Small intestine (tissue), 7 donors: ENCODE results near the gene GBGT1. TPM values are rescaled to one million over a fixed set of nuclear protein-coding genes. Genes with fewer than 3 reads are reported as not detected.

Source experiments
- DNase-seq, 2 donors: peaks; one replicate each; pipeline versions ENCODE4 v3.0.0 to v3.0.0-alpha.2; 2013
- FAIRE-seq: peaks from 2 replicates; lab custom pipeline; 2012; peaks lifted over from hg19 to GRCh38; lab: Jason Lieb, UNC
- H3K27ac ChIP-seq, 3 donors: one replicate each; pipeline ENCODE4 v1.5.1; 2013; ENCODE audit warnings: low read length in 2 of 3, mild to moderate bottlenecking in 2 of 3, control low read depth in 1 of 3, inconsistent platforms in 1 of 3, low read depth in 1 of 3, moderate library complexity in 1 of 3
- H3K27me3 ChIP-seq, 3 donors: one replicate each; pipeline ENCODE4 v1.6.1; 2013; ENCODE audit warnings: low read length in 3 of 3, inconsistent platforms in 1 of 3; ENCODE audit not compliant: control insufficient read depth in 3 of 3, insufficient read depth in 3 of 3
- H3K36me3 ChIP-seq, 3 donors: one replicate each; pipeline ENCODE4 v1.6.1; 2013; ENCODE audit warnings: low read length in 3 of 3, inconsistent platforms in 1 of 3, low read depth in 1 of 3, mild to moderate bottlenecking in 1 of 3, moderate library complexity in 1 of 3; ENCODE audit not compliant: control insufficient read depth in 3 of 3, insufficient read depth in 2 of 3
- H3K4me1 ChIP-seq, 3 donors: one replicate each; pipeline ENCODE4 v1.6.1; 2013; ENCODE audit warnings: low read length in 2 of 3, inconsistent platforms in 1 of 3, low read depth in 1 of 3, mild to moderate bottlenecking in 1 of 3, moderate library complexity in 1 of 3; ENCODE audit not compliant: control insufficient read depth in 3 of 3, insufficient read depth in 2 of 3
- H3K4me3 ChIP-seq, 3 donors: one replicate each; pipeline ENCODE4 v1.5.1; 2013; ENCODE audit warnings: low read length in 3 of 3, control low read depth in 1 of 3, inconsistent platforms in 1 of 3, low read depth in 1 of 3, mild to moderate bottlenecking in 1 of 3, moderate library complexity in 1 of 3
- H3K9me3 ChIP-seq, 2 donors: one replicate each; pipeline ENCODE4 v1.6.1; 2013; ENCODE audit warnings: low read depth in 1 of 2, low read length in 1 of 2; ENCODE audit not compliant: control insufficient read depth in 2 of 2, insufficient read depth in 1 of 2
- WGBS, 3 donors: extraction: QIAGEN DNeasy Blood & Tissue Kit; methylation state at CpG; one replicate each; pipeline ENCODE4 v1.1.7; 2013; 5-methylcytosine and 5-hydroxymethylcytosine counted together
- polyA plus RNA-seq, 4 donors: library from polyadenylated mRNA; stranded (reverse) in 3 of 4; unstranded in 1 of 4; fragments of 200-250 nt in 3 of 4; fragments of 120-200 nt in 1 of 4; gene quantifications; one replicate each; pipeline versions ENCODE4 v1.2.1 to v1.2.3, GENCODE V29; 2013
- donor health status: healthy with polysubstance abuse.
- donor health status: control.
- donor health status: control.
- donor health status: Bipolar disorder and iron deficiency.
- donor health status: healthy.

GBGT1 gene
- polyA plus RNA-seq, 4 donors: 0.45 to 15.4 (median 6.9) TPM

- Histone ChIP-seq H3K27me3 (no peaks in the 10 kb centered on the region), H3K36me3 (peaks cover 35 to 98% (median 53%) of the 10 kb centered on the region in 3 donors), H3K9me3 (no peaks in the 10 kb centered on the region), H3K4me3 (no peak overlapping the region), H3K27ac (no peak overlapping the region), H3K4me1 (peaks cover 0 to 4% (median 0%) of the 10 kb centered on the region in 3 donors)
- DNase-seq (no peak), FAIRE-seq (no peak)
- 84 to 90% (median 86%) methylated on average over 15 of the region's 15 CpGs for WGBS, 3 donors
Observed at GRCh38 chr9:133104718-133105460, 58.8 kb downstream of the GBGT1 start.

DNA sequence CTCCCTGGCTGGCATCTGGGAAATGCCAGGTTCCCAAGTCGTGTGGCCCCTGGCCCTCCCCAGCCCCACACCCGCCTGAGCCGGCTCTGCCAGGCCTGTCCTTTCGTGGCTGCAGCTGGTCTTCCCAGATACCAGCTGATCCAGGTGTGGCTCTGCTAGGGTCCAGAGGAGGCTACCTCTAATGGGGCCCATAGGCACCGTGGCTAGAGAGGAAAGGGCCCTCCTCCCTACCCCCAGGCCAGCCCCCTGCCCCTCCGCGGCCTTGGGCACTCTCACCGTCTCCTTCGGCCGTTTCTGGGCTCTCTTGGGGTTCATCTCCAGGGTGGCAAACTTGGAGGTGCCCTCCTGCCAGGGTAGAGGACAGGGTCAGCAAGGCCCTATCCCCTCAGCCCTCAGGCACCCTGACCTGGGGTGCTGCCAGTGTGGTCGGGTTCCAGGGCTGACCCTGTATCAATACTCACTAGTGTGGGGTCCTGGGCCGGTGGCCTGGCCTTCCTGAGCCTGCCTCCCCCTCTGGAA, 59.7 kb downstream of the GBGT1 start:
- H3K9me3 ChIP-seq: no peaks in the 10 kb centered on the region
- 67 to 84% (median 80%) methylated on average over 11 to 12 of the region's 12 CpGs for WGBS, 3 donors
- no peak overlapping the region for H3K4me3 ChIP-seq
- DNase-seq (no peak), FAIRE-seq (no peak)
- peaks cover 38 to 97% (median 59%) of the 10 kb centered on the region in 3 donors for H3K36me3 ChIP-seq
- H3K27ac ChIP-seq: peak overlapping the region in 1 of 3 donors; percentile 42
- peaks cover 0 to 4% (median 0%) of the 10 kb centered on the region in 3 donors for H3K4me1 ChIP-seq
- H3K27me3 ChIP-seq: no peaks in the 10 kb centered on the region

DNA sequence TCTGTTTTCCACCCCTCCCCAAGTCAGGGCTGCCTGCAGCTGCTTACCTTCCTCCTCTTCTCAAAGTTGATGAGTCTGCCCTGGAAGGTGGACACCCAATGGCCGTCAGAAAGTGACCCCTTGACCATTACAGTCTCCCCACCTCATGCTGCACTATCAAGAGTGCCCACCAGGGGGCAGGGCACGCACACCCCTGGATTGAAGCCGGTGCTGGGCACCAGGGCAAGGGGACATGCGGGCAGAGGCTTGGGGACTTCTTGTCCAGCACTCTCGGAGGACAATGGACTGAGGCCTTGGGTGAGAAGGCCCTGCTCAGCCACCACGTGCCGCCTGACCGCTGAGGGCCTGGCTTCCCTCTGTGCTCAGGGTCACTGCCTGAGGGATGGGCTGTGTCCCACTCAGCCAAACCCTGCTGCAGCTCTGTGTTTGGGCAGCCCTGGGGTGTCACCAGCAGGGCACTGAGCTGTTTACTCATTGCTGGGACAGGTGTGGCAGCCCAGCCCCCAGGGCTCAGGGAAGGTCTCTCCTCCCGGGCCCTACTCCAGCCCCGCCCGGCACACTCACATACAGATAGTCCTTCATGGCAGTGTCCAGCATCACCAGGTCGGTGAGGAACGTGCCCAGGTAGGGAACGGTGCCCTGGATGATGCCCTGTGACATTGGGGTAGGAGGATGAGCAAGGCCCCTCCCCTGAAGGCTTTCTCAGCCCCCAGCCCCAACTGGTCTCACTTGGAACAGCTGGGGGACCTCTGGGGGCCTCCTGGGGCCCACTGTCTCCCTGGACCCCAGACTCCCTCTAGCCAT, 60.3 kb downstream of the GBGT1 start:
- H3K27me3 ChIP-seq: no peaks in the 10 kb centered on the region
- whole genome bisulfite sequencing, 3 donors: 29 to 47% (median 47%) methylated on average over 14 of the region's 14 CpGs
- H3K27ac ChIP-seq: peak overlapping the region in 2 of 3 donors; percentile 41 to 42
- peaks cover 42 to 97% (median 61%) of the 10 kb centered on the region in 3 donors for H3K36me3 ChIP-seq
- peaks cover 0 to 6% of the 10 kb centered on the region in 2 donors for H3K9me3 ChIP-seq
- FAIRE-seq: no peak
- no peak overlapping the region for H3K4me3 ChIP-seq
- DNase-seq: peak; percentile 62 to 69
- H3K4me1 ChIP-seq: peaks cover 0 to 4% (median 3%) of the 10 kb centered on the region in 3 donors

Other genes starting within 250 kb of the GBGT1 start
- gene TSC1, start 219.3 kb downstream of the GBGT1 start, polyA plus RNA-seq: 10 to 100 TPM in 2 of 4 donors, 1 to 10 TPM in 2; 7.3 to 43.3 (median 12.1) TPM
- 1 to 10 TPM in 2 of 4 donors, under 1 TPM in 2; 0.76 to 8.5 (median 1.1) TPM for gene GFI1B, start 185.2 kb downstream of the GBGT1 start, polyA plus RNA-seq
- 10 to 100 TPM; 37.3 to 56.0 (median 51.0) TPM for gene GTF3C5, start 132.9 kb downstream of the GBGT1 start, polyA plus RNA-seq
- 100 to 1,000 TPM in 1 of 4 donors, 1 to 10 TPM in 3; 2.8 to 463 (median 5.3) TPM for gene CEL, start 101.9 kb downstream of the GBGT1 start, polyA plus RNA-seq
- gene RALGDS, start 42.7 kb downstream of the GBGT1 start, polyA plus RNA-seq: 10 to 100 TPM; 33.0 to 49.0 (median 35.7) TPM
- gene OBP2B, start 45.3 kb upstream of the GBGT1 start, polyA plus RNA-seq: not detected
- 10 to 100 TPM in 3 of 4 donors, 1 to 10 TPM in 1; 9.5 to 46.4 (median 31.9) TPM for gene ABO, start 111.3 kb upstream of the GBGT1 start, polyA plus RNA-seq
- 10 to 100 TPM; 23.2 to 48.0 (median 37.0) TPM for gene SURF6, start 172.3 kb upstream of the GBGT1 start, polyA plus RNA-seq
- 10 to 100 TPM; 10.3 to 19.5 (median 17.6) TPM for gene MED22, start 184.2 kb upstream of the GBGT1 start, polyA plus RNA-seq
- 1,000 to 10,000 TPM; 1,890 to 3,725 (median 2,971) TPM for gene RPL7A, start 184.3 kb upstream of the GBGT1 start, polyA plus RNA-seq
- gene SURF1, start 192.6 kb upstream of the GBGT1 start, polyA plus RNA-seq: 10 to 100 TPM; 38.4 to 94.4 (median 85.4) TPM
- 10 to 100 TPM; 15.3 to 66.0 (median 42.6) TPM for gene SURF2, start 192.6 kb upstream of the GBGT1 start, polyA plus RNA-seq
- 100 to 1,000 TPM in 3 of 4 donors, 10 to 100 TPM in 1; 84.1 to 285 (median 170) TPM for gene SURF4, start 212.1 kb upstream of the GBGT1 start, polyA plus RNA-seq
- 1 to 10 TPM in 3 of 4 donors, under 1 TPM in 1; 0.79 to 8.1 (median 3.0) TPM for gene STKLD1, start 212.5 kb upstream of the GBGT1 start, polyA plus RNA-seq